Measurements from ENCODE around the gene TUBA3D.
"Not testable (repeated sequence)": the region's sequence is repeated elsewhere in the genome, so short reads cannot be mapped to it uniquely, and the experiment has no call there.

The TUBA3D gene

DNA sequence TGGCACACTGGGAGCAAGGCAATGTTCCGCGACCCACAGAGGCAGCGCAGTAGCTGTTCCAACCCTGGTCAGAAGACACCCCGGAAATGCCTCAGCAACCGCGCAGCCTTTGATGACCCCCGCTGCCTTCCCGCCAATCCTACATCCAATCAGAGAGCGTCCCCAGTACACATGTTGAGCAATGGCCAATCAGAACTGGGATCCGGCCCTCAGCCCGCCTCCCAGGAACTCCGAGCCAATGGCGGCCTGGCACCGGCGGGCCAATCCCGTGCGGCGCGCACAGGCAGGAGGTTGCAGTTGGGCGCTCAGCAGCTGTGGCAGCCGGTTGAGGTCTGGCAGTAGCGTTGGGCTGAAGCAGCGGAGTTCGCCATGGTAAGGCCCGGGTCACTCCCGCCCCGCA lies at the start of gene TUBA3D:
TSS of gene TUBA3D (plus strand) at position 289 of the 400 bp plus-strand sequence. CDS start at position 370, 81 bp downstream.
- no peak for DNase-seq

DNA sequence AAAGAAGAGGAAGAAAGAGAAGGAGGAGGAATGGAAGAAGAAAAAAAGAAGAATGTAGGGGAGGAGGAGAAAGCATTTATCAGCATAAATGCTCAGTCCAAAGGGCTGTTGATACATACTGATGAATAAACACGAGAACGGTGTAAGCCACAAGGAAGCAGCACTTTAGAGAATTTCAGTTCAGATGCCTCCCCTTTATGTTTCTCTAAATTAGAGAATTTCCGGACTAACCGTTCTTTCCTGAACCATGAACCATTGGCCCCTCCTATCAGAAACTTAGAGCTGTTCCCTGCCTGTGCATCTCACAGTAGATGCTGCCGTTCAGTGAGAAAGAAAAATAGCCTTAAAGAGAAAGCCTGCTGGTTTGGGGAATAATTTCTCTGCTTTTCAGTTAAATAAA lies 49.2 kb upstream of the TUBA3D start:
- DNase-seq = no peak

DNA sequence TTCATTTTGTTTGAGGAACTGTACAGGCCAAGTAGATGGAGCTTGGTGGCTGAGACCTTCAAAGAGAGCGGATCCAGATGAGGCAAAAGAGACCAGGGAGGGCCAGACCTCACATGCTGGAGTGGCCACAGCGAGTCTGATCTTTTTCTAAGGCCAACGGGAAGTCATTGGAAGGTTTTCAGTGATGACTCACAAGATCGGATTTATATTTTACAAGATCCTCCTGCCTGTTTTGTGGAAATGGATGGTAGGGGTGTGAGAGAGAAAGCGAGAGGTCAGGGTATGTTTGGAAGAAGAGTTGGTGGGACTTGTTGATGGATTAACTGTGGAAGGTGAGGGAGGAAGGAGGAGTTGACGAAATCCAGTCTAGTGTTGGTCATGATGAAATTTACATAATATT lies 44.6 kb upstream of the TUBA3D start:
- no peak for DNase-seq

DNA sequence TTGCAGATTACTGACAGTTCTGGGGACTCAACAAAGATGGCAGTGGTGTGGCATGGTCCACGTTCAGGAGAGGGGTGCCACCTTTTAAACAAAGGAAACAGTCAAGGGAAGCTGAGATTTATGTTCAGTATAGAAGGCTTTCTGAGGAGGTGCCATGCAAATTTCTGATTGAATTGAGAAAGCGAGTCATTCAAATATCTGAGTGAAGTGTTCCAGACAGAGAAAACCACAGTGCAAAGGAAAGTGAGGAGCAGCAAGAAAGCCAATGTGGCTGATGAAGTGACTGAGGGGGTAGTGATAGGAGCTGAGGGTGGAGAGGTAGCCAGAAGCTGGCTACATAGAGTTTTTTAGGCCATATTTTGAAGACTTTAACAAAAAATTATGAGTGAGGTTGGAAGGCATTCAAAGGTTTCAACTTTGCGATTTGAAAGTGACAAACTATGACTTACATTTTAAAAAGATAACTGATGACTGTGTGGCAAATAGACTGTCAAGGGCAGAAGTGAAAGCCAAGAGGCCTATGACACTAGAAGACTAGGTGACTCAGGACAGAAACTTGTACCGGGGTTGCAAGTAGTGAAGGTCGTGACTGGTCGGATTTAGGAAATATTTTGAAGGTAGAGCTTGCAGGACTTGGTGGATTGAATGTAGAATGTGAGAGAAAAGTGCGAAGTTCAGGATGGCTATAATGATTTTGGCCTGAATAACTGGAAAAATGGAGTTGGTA lies 35.0 kb upstream of the TUBA3D start:
- DNase-seq = not testable (repeated sequence)

DNA sequence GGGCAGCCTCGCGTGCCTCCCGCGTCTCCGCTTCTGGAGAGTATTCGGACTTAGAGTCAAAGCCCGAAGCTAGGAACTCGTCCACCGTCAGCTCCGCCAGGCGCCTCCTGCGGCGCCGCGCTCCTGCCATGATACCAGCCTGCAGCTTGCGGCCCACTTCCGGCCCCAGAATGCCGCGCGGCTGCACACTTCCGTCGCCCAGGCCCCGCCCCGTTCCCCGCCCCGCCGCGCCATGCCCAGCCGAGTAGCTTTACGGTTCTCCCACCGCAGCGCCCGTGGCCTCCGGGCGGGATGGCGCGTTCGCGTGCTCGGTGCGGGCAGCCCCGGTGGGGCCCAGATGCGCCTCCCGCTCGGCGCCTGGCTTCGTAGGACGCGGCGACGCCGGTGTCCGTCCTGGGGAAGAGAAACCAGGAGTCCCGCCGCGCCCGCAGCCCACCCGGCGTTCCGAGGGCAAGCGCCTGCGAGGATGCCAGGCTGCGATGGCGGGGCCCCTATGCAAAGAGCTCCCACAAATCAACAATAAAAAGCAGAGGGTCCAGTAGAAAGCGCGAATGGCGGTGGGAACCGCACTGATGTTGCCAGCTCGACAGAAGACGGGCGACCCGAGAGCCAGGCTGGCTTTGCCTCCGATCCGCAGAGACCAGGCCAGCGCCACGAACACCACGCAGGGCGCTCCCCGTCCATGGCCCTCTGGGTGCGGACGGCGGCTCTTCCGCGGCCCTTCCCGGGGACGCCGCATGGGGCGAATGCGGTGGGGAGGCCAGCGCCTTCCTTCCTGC lies 31.0 kb upstream of the TUBA3D start:
- not testable (repeated sequence) for DNase-seq

DNA sequence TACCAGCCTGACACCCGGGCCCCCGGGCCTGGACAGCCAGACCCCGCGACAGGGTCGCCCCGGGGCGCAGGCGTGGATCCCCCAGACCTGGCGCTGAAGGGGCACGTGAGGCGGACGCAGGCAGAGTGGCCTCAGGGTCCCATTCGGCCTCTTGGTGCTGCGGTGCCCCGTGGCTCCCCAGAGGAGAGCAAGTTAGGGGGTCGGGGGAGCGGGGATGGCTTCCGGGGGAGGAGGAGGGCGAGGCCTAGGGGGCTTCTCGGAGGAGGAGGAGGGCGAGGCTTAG lies 30.5 kb upstream of the TUBA3D start:
- DNase-seq = not testable (repeated sequence)

DNA sequence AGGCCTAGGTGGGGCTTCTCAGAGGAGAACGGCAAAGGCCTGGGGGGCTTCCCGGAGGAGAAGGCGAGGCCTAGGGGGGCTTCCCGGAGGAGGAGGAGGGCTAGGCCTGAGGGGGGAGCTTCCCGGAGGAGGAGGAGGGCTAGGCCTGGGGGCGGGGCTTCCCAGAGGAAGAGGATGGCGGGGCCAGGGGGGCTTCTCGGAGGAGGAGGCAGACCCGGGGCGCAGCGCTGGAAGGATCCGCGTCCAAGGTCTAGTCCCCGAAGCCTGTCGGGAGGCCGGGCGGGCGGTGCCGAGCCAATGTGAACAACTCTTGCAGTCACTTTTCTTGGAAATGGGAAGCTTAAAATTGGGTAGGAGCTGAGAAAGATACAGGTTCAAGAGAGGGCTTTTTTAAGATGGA lies 30.0 kb upstream of the TUBA3D start:
- DNase-seq = no peak

DNA sequence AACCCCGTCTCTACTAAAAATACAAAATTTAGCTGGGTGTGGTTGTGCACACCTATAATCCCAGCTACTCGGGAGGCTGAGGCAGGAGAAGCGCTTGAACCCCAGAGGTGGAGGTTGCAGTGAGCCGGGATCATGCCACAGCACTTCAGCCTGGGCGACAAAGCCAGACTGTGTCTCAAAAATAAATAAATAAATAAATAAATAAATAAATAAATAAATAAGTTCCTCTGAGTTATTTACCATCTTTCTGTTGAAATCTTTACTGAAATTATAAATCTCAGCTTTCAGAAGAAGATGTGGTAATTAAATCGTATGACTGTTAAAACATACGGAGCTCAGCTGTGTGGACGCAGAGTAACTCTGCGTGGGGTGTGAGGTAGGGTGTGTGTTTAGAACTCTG lies 27.9 kb upstream of the TUBA3D start:
- DNase-seq = not testable (repeated sequence)

DNA sequence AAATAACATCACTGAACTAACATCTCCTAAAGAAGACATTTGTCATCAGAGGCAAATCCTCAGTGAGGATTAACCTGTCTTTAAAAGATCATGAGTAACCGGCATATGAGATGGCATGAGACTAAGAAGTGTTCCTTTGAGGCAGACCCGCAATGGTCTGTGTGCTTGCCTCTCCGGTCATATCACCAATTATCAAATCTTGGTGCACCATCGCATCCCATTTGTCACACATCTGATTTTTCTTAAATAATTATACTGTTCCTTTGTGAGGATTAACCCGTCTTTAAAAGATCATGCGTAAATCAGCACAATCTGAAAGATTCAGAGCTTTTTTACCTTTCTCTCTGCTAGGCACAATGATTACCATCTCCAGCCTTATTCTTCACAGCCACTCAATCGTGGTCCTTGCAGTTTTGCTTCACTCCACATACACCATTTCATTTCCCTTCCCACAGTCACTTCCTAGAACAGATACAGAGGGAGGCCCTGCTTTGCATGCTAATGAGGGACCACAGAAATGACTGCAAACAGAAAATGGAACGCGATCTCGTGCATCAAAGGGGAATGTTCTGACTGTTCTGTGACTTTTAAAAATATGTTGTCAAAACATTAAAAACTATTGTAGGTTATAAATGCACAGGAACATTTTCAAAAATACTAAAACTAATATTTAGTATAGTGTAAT lies 24.5 kb upstream of the TUBA3D start:
- DNase-seq = not testable (repeated sequence)

DNA sequence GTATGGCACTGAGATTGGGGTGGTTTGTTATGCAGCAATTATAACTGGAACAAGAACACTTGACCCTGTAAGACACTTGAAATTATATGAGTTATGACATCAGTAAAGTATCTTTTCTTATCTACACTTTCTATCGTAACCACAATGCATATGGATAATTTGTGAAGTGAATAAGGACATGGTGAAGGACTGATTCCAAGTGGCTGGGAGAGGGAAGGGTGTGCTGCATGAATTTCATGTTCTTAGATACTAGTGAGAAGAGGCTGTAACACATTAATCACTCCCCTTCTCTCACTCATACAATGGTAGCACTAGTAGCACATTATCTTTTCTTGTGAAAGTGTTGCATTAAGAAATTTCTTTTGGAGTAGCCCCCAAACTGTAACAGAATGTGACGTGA lies 21.0 kb upstream of the TUBA3D start:
- not testable (repeated sequence) for DNase-seq

DNA sequence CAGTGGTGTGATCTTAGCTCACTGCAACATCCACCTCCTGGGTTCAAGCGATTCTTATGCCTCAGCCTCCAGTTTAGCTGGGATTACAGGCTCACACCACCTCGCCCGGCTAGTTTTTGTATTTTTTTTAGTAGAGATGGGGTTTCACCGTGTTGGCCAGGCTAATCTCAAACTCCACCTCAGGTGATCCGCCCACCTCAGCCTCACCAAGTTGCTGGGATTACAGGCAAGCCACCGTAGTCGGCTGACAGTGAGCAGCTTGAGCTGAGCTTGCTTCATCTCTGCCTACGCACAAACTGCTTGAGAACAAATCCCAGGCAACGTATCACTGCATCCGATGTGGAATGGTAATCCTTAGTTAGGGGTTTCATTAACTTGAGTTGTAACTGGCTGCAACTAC lies 8.2 kb upstream of the TUBA3D start:
- not testable (repeated sequence) for DNase-seq

DNA sequence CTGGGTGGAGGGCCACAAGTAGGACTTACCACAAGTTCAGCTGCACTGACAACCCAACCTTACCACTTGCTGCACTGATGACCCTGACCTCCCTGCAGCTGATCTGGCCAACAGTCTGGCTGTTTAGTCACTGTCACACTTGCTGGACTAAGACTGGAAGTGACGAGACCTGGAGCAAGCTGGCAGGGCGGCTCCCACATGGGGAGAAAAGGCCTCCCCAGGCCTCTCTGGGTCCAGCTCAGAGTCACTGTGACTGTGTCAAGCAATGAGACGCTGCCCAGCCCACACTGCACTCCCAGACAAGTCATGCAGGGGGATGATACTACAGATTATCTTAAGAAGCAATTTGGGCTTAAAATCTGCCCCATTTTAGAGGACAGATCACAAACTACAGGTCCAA lies 5.0 kb upstream of the TUBA3D start:
- not testable (repeated sequence) for DNase-seq

DNA sequence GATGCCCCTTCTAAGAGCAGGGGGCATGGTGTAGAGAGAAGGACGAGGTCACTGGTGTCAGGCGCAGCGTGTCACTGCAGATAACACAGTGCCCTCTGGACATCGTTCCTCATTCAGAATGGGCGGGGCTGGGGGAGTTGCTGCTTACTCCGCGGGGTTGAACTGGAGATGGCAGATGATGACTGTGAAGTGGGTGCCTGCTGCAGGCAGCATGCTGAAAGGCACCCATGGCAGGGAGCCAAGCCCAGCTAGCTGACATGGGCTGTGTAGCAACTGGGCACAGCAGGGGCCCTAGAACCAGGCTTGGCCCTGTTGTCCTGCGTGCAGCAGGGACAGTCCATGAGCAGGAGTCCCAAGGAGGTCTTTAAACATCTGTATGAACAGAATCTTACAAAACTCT lies 4.3 kb upstream of the TUBA3D start:
- not testable (repeated sequence) for DNase-seq

DNA sequence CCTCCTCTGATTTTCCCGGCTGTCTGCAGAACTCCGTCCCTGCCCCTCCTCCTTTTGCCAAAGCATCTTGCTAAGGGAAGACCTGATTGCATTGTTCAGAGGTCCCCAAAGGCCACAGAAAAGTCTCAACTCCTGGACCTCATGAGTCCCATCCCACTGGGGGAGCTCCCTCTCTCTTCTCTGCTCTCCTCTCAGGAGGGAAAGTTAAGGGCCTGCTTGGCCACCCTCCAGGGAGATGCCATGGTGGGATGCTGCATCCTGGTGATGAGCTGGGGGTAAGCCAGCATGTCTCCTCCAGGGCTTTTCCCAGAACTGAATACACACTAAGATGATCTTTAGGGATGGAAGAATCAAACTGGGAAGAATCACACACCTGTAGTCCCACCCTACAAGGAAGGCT lies 2.7 kb upstream of the TUBA3D start:
- not testable (repeated sequence) for DNase-seq

DNA sequence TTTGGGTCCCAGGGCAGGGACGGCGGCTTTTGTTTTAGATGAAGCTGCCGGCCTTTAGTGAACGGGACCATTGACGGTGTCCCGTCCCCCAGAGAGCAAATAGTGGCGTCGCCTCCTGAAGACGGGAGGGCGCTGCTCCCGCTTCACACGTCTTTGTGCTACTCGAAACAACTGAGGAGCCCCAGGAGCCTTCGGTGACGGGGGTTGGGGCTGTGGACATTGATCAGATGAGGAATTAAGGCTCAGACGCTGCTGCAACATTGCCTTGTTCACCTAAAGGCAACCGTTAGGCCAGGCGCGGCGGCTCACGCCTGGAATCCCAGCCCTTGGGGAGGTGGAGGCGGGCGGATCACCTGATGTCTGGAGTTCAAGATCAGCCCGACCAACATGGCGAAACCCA lies 444 bp downstream of the TUBA3D start:
- not testable (repeated sequence) for DNase-seq

DNA sequence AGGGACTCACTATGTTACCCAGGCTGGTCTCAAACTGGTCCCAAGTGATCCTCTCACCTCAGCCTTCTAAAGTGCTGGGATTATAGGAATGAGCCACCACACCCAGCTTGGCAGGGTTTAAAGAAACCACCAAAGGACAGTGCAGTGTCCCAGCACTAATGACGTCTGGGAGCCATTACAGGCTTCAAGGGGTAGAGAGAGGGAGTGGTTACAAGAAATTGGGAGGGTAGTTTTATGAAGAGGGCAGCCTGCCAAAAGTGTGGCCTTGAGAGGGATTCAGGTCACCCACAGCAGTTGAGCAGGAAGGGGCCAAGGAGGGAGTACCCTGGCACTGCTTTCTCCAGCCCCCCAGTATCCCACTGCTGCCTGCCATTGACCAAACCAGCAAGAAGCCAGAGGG lies 1.3 kb downstream of the TUBA3D start:
- not testable (repeated sequence) for DNase-seq

DNA sequence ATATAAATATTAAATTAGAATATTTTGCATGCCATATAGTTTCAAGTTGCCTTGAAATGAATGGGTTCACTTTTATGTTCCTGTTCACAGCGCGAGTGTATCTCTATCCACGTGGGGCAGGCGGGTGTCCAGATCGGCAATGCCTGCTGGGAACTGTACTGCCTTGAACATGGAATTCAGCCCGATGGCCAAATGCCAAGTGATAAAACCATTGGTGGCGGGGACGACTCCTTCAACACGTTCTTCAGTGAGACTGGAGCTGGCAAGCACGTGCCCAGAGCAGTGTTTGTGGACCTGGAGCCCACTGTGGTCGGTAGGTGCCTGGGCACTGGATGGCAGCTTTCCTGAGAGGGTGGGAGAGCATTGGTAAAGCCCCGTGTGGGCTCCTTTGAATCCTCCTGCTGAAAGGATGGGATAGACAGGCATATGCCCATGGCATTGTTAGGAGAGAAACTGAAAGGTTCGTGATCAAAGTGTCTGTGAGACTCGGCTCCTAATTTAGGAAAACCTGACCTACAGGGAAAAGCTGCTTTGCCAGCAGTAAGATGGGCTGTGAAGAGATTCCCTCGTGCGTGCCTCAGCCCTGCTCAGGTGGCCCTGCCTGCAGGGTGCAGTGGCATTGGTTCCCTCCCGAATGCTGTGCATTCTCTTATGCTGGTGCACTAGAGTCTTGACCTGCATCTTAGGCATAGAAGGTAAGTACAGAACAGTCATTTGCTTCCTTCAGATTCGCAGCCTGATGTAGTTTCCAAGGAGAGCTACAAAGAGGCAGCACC lies 2.3 kb downstream of the TUBA3D start:
- DNase-seq = not testable (repeated sequence)

DNA sequence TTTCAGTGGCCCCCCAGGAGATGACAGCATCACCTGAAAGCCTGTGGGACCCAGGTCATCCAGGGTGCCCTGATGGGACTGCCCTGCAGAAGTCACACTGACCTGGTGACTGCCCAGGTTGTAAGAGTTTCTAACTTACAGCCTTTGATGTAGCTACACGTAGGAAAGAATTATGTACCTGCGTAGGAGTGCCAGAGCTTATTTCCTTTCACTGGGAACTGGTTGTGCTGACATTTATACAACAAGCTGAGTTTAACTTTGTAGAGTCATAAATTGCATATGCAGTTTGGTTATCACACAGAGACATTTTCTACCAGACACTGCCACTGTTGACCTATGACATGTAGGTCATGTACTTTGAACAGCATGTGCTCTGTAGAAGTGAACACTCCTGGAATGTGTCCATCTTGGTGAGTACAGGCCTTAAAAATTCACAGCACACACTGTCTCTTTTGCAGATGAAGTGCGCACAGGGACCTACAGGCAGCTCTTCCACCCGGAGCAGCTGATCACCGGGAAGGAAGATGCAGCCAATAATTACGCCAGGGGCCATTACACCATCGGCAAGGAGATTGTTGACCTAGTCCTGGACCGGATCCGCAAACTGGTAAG lies 3.0 kb downstream of the TUBA3D start:
- not testable (repeated sequence) for DNase-seq

DNA sequence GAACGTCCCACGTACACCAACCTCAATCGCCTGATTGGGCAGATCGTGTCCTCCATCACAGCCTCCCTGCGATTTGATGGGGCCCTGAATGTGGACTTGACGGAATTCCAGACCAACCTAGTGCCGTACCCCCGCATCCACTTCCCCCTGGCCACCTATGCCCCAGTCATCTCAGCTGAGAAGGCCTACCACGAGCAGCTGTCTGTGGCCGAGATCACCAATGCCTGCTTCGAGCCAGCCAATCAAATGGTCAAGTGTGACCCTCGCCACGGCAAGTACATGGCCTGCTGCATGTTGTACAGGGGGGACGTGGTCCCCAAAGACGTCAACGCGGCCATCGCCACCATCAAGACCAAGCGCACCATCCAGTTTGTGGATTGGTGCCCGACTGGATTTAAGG lies 4.4 kb downstream of the TUBA3D start:
- DNase-seq = not testable (repeated sequence)

DNA sequence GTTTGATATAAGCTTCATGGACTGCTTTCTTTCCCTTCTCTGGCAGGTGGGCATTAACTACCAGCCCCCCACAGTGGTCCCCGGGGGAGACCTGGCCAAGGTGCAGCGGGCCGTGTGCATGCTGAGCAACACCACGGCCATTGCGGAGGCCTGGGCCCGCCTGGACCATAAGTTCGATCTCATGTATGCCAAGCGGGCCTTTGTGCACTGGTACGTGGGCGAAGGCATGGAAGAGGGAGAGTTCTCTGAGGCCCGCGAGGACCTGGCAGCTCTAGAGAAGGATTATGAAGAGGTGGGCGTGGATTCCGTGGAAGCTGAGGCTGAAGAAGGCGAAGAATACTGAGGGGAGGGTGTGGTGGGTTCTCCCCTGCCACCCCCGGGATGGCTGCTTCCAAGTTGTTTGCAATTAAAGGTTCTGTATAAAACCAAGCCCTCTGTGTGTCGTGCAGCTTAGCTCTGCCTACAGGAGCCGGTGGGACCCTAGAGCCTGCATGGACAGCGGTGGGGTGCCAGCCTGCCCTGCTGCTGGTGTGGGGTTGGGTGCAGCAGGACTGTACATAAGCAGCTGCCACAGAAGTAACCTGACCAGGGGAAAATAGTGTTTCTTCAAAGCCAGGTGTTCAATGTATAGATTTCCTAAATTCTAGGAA lies 6.7 kb downstream of the TUBA3D start:
- DNase-seq = not testable (repeated sequence)

DNA sequence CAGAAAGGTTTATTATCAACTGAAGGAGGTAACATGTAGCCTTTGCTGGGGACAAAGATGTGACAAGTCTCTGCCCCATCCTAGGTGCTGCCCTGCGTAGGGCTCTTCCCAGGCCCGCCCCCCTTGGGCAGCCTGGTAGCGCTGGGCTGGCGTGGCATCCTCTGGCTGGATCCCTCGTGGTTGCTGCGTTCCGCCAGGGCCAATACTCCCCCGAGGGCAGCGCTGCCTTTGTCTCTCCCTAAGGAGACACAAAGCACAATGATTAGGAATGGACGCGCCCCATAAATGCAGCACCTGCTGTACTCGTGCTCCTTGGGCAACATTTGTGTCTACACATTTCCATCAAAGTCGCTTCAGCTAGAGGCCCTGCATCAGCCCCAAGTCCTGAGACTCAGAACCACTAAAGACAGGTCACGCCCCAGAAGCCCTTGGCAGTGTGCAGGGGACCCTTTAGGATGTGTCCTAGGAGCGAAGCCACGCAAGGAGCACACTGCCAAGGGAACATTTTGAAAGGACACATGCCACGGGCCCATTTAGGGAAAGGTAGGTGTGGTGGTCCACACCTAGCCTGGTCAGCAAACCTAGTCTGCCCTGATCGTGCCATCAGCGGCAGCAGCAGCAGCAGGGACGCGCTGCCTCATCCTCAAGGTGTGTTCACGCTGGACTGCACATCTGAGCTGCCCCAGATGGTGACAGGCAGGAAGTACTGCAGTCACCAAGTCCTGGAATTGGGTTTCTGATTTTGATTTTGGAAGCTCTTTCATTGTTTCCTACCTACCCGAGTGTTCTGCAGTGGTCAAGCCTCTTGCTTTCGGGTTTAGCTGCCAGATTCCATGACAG lies 8.3 kb downstream of the TUBA3D start:
- DNase-seq = not testable (repeated sequence)

All from SIG-M5 (cell line).